ENCODE results near the gene VWA5B1. TPM values are rescaled to one million over a fixed set of nuclear protein-coding genes. Genes with fewer than 3 reads are reported as not detected.
"Not testable (repeated sequence)": the region's sequence is repeated elsewhere in the genome, so short reads cannot be mapped to it uniquely, and the experiment has no call there.

Gene VWA5B1
- total RNA-seq, 3 donors from 2014 or later: 0.16 to 2.1 (median 0.80) TPM

DNA sequence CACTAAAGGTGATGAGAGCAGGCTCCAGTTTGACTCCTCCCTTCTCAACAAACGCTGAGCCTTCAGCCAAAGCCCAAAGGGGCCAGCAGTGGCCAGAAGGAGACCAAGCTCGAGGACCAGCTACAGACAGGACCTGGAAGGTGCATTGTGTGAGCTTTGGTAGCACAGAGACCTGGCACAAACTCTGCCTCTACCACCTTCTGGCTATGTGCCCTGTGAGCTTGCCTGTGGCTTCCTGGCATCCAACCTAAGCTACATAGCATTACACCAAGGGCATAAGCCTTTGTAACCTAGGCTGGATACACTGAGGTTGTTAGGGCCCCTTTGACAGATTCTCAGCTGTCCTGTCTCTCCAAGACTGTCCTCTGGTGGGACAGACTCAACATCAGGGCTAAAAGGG is 6.6 kb upstream of the VWA5B1 start:
- DNase-seq (no peak), ATAC-seq (no peak)
- no peaks in the 10 kb centered on the region for H3K9me3 ChIP-seq
- H3K4me3 ChIP-seq: no peak overlapping the region
- TF ChIP-seq, protein P1, sequence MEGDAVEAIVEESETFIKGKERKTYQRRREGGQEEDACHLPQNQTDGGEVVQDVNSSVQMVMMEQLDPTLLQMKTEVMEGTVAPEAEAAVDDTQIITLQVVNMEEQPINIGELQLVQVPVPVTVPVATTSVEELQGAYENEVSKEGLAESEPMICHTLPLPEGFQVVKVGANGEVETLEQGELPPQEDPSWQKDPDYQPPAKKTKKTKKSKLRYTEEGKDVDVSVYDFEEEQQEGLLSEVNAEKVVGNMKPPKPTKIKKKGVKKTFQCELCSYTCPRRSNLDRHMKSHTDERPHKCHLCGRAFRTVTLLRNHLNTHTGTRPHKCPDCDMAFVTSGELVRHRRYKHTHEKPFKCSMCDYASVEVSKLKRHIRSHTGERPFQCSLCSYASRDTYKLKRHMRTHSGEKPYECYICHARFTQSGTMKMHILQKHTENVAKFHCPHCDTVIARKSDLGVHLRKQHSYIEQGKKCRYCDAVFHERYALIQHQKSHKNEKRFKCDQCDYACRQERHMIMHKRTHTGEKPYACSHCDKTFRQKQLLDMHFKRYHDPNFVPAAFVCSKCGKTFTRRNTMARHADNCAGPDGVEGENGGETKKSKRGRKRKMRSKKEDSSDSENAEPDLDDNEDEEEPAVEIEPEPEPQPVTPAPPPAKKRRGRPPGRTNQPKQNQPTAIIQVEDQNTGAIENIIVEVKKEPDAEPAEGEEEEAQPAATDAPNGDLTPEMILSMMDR (IDR thresholded peaks at IDR 0.05): no peak
- H3K36me3 ChIP-seq (ENCODE audit: low read depth): no peaks in the 10 kb centered on the region
- intact Hi-C loops (cut with DNase I, micrococcal nuclease): no loop called here
- H3K4me1 ChIP-seq (ENCODE audit: low read depth): no peaks in the 10 kb centered on the region

- no peak for ATAC-seq
- Histone ChIP-seq H3K36me3 (ENCODE audit: low read depth) (no peaks in the 10 kb centered on the region), H3K9me3 (no peaks in the 10 kb centered on the region), H3K4me3 (no peak overlapping the region), H3K4me1 (ENCODE audit: low read depth) (no peaks in the 10 kb centered on the region)
- intact Hi-C loops (cut with DNase I, micrococcal nuclease): no loop called here
- TF ChIP-seq, protein P1 (IDR thresholded peaks at IDR 0.05): no peak
- no peak for DNase-seq
Measured at GRCh38 chr1:20284625-20285024, 6.0 kb upstream of the VWA5B1 start.

DNA sequence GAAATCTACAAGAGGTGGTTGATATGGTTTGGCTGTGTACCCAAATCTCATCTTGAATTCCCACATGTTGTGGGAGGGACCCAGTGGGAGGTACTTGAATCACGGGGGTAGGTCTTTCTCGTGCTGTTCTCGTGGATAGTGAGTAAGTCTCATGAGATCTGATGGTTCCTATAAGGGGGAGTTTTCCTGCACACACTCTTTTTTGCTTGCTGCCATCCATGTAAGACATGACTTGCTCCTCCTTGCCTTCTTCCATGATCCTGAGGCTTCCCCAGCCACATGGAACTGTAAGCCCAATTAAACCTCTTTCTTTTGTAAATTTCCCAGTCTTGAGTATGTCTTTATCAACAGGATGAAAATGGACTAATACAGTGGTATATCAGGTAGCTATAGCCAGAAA is 5.2 kb upstream of the VWA5B1 start:
- Histone ChIP-seq H3K36me3 (ENCODE audit: low read depth) (no peaks in the 10 kb centered on the region), H3K9me3 (no peaks in the 10 kb centered on the region), H3K4me1 (ENCODE audit: low read depth) (no peaks in the 10 kb centered on the region), H3K4me3 (no peak overlapping the region)
- TF ChIP-seq, protein P1 (IDR thresholded peaks at IDR 0.05): no peak
- intact Hi-C loops (cut with DNase I, micrococcal nuclease): no loop called here
- DNase-seq (no peak), ATAC-seq (no peak)

DNA sequence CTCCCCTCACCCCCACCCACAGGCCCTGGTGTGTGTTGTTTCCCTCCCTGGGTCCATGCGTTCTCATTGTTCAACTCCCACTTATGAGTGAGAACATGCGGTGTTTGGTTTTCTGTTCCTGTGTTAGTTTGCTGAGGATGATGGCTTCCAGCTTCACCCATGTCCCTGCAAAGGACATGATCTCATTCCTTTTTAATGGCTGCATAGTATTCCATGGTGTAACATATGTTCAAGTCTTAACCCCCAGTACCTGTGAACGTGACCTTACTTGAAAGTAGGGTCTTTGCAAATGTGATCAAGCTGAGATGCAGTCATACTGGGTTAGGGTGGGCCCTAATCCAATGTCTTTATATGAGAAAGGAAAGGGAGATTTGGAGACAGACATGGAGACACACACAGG is 3.0 kb upstream of the VWA5B1 start:
- intact Hi-C loops (cut with DNase I, micrococcal nuclease); DNase-seq; H3K4me1 ChIP-seq (ENCODE audit: low read depth); H3K4me3 ChIP-seq; H3K9me3 ChIP-seq; ATAC-seq; H3K36me3 ChIP-seq (ENCODE audit: low read depth): not testable (repeated sequence)

DNA sequence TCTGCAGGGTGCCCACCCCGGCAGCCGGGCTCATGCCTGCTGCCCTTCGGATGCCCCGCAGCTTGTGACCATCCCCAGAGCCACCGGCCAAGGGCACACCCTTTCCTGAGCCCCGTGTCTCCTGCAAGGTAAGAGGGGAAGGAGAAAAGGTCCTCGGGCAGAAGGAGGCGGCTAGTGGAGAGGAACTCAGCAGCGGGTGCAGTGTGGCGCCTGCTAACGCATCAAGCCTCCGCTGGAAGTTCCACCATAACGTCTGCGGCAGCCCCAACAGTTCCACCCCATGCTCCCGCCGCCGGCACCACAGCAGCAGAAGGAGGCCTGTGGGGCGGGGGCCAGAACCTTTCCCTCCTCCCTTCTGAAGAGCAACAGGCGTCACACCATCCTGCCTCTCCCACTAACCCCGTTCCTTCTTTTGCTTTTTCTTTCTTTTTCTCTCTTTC is 990 bp downstream of the VWA5B1 start:
- TF ChIP-seq, protein P1 (IDR thresholded peaks at IDR 0.05): no peak
- H3K36me3 ChIP-seq (ENCODE audit: low read depth): no peaks in the 10 kb centered on the region
- DNase-seq: no peak
- intact Hi-C loops (cut with DNase I, micrococcal nuclease): no loop called here
- ATAC-seq: peak; percentile 26
- no peaks in the 10 kb centered on the region for H3K9me3 ChIP-seq
- H3K4me3 ChIP-seq: no peak overlapping the region
- peaks cover 2% of the 10 kb centered on the region for H3K4me1 ChIP-seq (ENCODE audit: low read depth)

- Histone ChIP-seq H3K36me3 (ENCODE audit: low read depth) (no peaks in the 10 kb centered on the region), H3K4me3 (no peak overlapping the region), H3K4me1 (ENCODE audit: low read depth) (no peaks in the 10 kb centered on the region), H3K9me3 (no peaks in the 10 kb centered on the region)
- no peak for ATAC-seq
- intact Hi-C loops (cut with DNase I, micrococcal nuclease): no loop called here
- no peak for DNase-seq
- TF ChIP-seq, protein P1 (IDR thresholded peaks at IDR 0.05): no peak
Measured at GRCh38 chr1:20298626-20299025, 8.0 kb downstream of the VWA5B1 start.

Data from mucosa of descending colon (tissue), 3 donors.